DND-41 (cell line): ENCODE data around the gene WNT8B.

Source experiments
- CTCF ChIP-seq: IDR thresholded peaks from 2 replicates; pipeline ENCODE4 v1.5.1; 2012; ENCODE audit warnings: borderline replicate concordance, low read length, moderate library complexity, mild to moderate bottlenecking; ENCODE audit not compliant: poor library complexity, severe bottlenecking; ENCODE audit errors: extremely low read depth
- EZH2 ChIP-seq: IDR thresholded peaks from 3 replicates; pipeline ENCODE4 v1.6.1; 2012; ENCODE audit warnings: borderline replicate concordance, low read depth, mild to moderate bottlenecking, moderate library complexity, low read length, inconsistent platforms; ENCODE audit not compliant: severe bottlenecking

GRCh38 chr10:100520811-100521210 lies 58.0 kb downstream of the WNT8B start:
- TF ChIP-seq EZH2 = no peak
- no peak for TF ChIP-seq CTCF
